Mucosa of descending colon (tissue), 3 donors: ENCODE measurements around the gene ST7L. TPM values are rescaled to one million over a fixed set of nuclear protein-coding genes. Genes with fewer than 3 reads are reported as not detected.
A peak's percentile ranks its signal among the peaks of the same experiment; 100 is the strongest.

Experiments
- ATAC-seq: fragments of 200-7000 bp; cut with Tn5 transposase; one replicate; pipeline ENCODE4 v1.9.1; 2020; ENCODE audit warnings: mild to moderate bottlenecking, moderate library complexity
- DNase-seq, 3 donors: peaks; one replicate each; pipeline ENCODE4 v3.0.0-alpha.2; 2020
- H3K36me3 ChIP-seq: fragments of 200-600 bp; one replicate; pipeline ENCODE4 v1.8.0; 2021; ENCODE audit warnings: low read depth, mild to moderate bottlenecking
- H3K4me1 ChIP-seq: fragments of 200-600 bp; one replicate; pipeline ENCODE4 v1.8.0; 2021; ENCODE audit warnings: low read depth, mild to moderate bottlenecking
- H3K4me3 ChIP-seq: fragments of 200-600 bp; one replicate; pipeline ENCODE4 v1.8.0; 2021; ENCODE audit warnings: mild to moderate bottlenecking
- H3K9me3 ChIP-seq: fragments of 200-600 bp; one replicate; pipeline ENCODE4 v1.8.0; 2021; ENCODE audit warnings: mild to moderate bottlenecking
- intact Hi-C, 2 donors: fragments of 100-400 bp; cut with DNase I in 1 of 2; cut with micrococcal nuclease in 1 of 2; formaldehyde crosslinking; loops; one replicate each; pipeline versions ENCODE4 v1.11.0 to v1.11.1; 2022; cut with DNase I, micrococcal nuclease
- total RNA-seq, 3 donors: library from RNA; stranded (reverse); fragmentation: NEBNext Ultra II Directional in 2 of 3; extraction: Animal tissue kit (Norgen Biotek cat#: 25700) in 2 of 3; gene quantifications; one replicate each; pipeline versions ENCODE4 v1.2.1 to v1.2.4, GENCODE V29; 2021 to 2023
- TF ChIP-seq, protein P1 (sequence below): fragments of 200-600 bp; IDR thresholded peaks from one replicate; pipeline ENCODE4 v1.8.0; 2022; ENCODE audit warnings: antibody characterized with exemption, mild to moderate bottlenecking
- donor health status: DM: no; HTN: no; CAD: no; lungs with moderate emphysema.
- donor health status: DM: no; HTN: no; CAD: no.
- donor health status: DM: no; HTN: yes; CAD: no.

ST7L gene
- total RNA-seq, 3 donors from 2014 or later = 15.9 to 21.2 (median 21.1) TPM

DNA sequence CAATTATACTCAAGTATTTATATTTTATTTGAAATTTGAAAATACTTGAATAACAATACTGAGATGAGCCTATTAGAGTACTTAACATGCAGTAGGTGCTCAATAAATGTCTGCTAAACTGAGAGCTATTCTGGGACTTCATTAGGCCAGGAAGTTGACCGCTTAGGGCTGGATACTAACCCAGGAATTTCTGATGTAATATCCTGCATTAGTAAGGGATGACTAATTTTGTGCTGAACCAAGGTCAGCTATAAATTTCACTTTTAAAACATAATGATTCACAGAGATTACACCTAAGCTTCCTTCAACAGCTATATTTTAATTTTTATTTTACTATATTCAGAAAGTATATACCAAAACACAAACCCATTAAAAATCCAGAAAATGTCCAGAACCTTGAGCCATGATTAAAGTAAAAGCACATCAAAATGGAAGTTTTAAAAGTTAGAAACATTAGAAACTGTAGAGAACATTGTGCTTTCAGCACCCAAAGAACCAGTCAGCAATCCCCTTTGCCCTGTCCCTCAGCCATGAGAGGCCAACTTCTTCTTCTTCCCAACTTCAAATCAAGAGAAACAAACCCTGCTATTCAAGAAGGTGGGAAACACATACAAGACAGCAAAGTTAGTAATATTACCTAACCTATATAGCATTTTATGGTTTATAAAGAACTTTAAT lies 74.8 kb downstream of the ST7L start:
- H3K9me3 ChIP-seq = no peaks in the 10 kb centered on the region

GRCh38 chr1:112542206-112542973 lies 76.6 kb downstream of the ST7L start:
- ATAC-seq (no peak), DNase-seq (no peak)
- TF ChIP-seq, protein P1, sequence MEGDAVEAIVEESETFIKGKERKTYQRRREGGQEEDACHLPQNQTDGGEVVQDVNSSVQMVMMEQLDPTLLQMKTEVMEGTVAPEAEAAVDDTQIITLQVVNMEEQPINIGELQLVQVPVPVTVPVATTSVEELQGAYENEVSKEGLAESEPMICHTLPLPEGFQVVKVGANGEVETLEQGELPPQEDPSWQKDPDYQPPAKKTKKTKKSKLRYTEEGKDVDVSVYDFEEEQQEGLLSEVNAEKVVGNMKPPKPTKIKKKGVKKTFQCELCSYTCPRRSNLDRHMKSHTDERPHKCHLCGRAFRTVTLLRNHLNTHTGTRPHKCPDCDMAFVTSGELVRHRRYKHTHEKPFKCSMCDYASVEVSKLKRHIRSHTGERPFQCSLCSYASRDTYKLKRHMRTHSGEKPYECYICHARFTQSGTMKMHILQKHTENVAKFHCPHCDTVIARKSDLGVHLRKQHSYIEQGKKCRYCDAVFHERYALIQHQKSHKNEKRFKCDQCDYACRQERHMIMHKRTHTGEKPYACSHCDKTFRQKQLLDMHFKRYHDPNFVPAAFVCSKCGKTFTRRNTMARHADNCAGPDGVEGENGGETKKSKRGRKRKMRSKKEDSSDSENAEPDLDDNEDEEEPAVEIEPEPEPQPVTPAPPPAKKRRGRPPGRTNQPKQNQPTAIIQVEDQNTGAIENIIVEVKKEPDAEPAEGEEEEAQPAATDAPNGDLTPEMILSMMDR = no peak
- intact Hi-C loops = no loop called here
- Histone ChIP-seq H3K36me3 (no peaks in the 10 kb centered on the region), H3K4me1 (no peaks in the 10 kb centered on the region), H3K9me3 (no peaks in the 10 kb centered on the region), H3K4me3 (no peak overlapping the region)

More for the DNA sequence above, 74.8 kb downstream of the ST7L start:
- H3K4me1 ChIP-seq = peaks cover 9% of the 10 kb centered on the region
- no peak overlapping the region for H3K4me3 ChIP-seq
- TF ChIP-seq, protein P1 = no peak
- ATAC-seq (peak; percentile 73), DNase-seq (no peak)
- H3K36me3 ChIP-seq = no peaks in the 10 kb centered on the region
- intact Hi-C loops = no loop called here

GRCh38 chr1:112541299-112541698 lies 77.6 kb downstream of the ST7L start:
- ATAC-seq (peak; percentile 53), DNase-seq (no peak)
- Histone ChIP-seq H3K4me3 (no peak overlapping the region), H3K4me1 (no peaks in the 10 kb centered on the region), H3K9me3 (no peaks in the 10 kb centered on the region), H3K36me3 (no peaks in the 10 kb centered on the region)
- intact Hi-C loops = no loop called here
- TF ChIP-seq, protein P1 = no peak

GRCh38 chr1:112540226-112540794 lies 78.6 kb downstream of the ST7L start:
- H3K4me1 ChIP-seq = no peaks in the 10 kb centered on the region
- no peak overlapping the region for H3K4me3 ChIP-seq
- TF ChIP-seq, protein P1 = no peak
- no peaks in the 10 kb centered on the region for H3K36me3 ChIP-seq
- DNase-seq (no peak), ATAC-seq (no peak)
- intact Hi-C loops = no loop called here
- no peaks in the 10 kb centered on the region for H3K9me3 ChIP-seq

- Histone ChIP-seq H3K9me3 (no peaks in the 10 kb centered on the region), H3K36me3 (no peaks in the 10 kb centered on the region), H3K4me3 (no peak overlapping the region), H3K4me1 (no peaks in the 10 kb centered on the region)
- TF ChIP-seq, protein P1 = no peak
- ATAC-seq = no peak
- intact Hi-C loops = no loop called here
- DNase-seq = no peak
Observed at GRCh38 chr1:112538883-112539282, 80.1 kb downstream of the ST7L start.
